ENCODE results near the gene PCDH9.

GRCh38 chr13:67052550-67053490 is 177.3 kb downstream of the PCDH9 start:
- TF ChIP-seq EZH2 (IDR thresholded peaks at IDR 0.05; ENCODE audit: borderline replicate concordance, low read length) (no peak), CTCF (conservative IDR thresholded peaks at IDR 0.05 in 1 of 2, IDR thresholded peaks at IDR 0.05 in 1 of 2; ENCODE audit: extremely low read depth in 1 of 2, insufficient read depth in 1 of 2, low read depth in 1 of 2, low read length in 2 of 2) (no peak)

All from mammary epithelial cell (primary cell).